HCT116 (cell line): Measurements from ENCODE around the gene NINJ1. TPM values are rescaled to one million over a fixed set of nuclear protein-coding genes. Genes with fewer than 3 reads are reported as not detected.

Experiments
- ATAC-seq: fragments of 200-7000 bp; cut with Tn5 transposase; 2 replicates; pipeline ENCODE4 v1.9.1; 2020; ENCODE audit warnings: mild to moderate bottlenecking, moderate library complexity
- BruUV-seq: library from RNA; stranded (reverse); fragments of 400-500 nt; replicated peaks from 2 replicates; lab custom pipeline; 2021; lab: Mats Ljungman, UMichigan
- CTCF ChIA-PET: fragments of 300-600 bp; sonication (Branson Sonifier 250); formaldehyde crosslinking; loops from one replicate; lab custom pipeline; 2021; ENCODE audit warnings: antibody characterized with exemption; lab: Charles Lee
- POLR2A ChIA-PET: fragments of 300-600, 350-600 bp; sonication (Branson Sonifier 250); formaldehyde crosslinking; loops from one replicate; lab custom pipeline; 2021; ENCODE audit warnings: antibody characterized with exemption; lab: Charles Lee
- RAD21 ChIA-PET, 2 experiments: fragments of 300-600 bp; sonication (Branson Sonifier 250); formaldehyde crosslinking; loops; one replicate each; lab custom pipeline; 2023; ENCODE audit warnings: low total read pairs in 2 of 2; ENCODE audit not compliant: uncharacterized antibody in 2 of 2, unreplicated experiment in 2 of 2, low non-redundant PET in 1 of 2; lab: Charles Lee
- DNase-seq: peaks from one replicate; pipeline ENCODE4 v3.0.0-alpha.2; 2010; ENCODE audit warnings: low read depth, low spot score
- H2AFZ ChIP-seq: fragments of 200-600 bp; shearing (Covaris generic), sonication (generic); 2 replicates; pipeline ENCODE4 v1.6.1; 2017; ENCODE audit warnings: low read depth, mixed run types, mixed read lengths, antibody characterized with exemption, low read length; ENCODE audit not compliant: poor library complexity, severe bottlenecking
- H3K27ac ChIP-seq: 2 replicates; pipeline ENCODE4 v1.5.1; 2012; ENCODE audit warnings: low read depth, low read length
- H3K27me3 ChIP-seq: fragments of 200-600 bp; sonication (generic); 2 replicates; pipeline ENCODE4 v1.6.1; 2016; ENCODE audit warnings: mixed run types, low read length, mixed read lengths; ENCODE audit not compliant: insufficient read depth
- H3K36me3 ChIP-seq, 2 experiments: fragments of 200-500 bp in 1 of 2; fragments of 200-600 bp in 1 of 2; sonication (Bioruptor generic) in 1 of 2; sonication (generic) in 1 of 2; 2 replicates each; pipeline versions ENCODE4 v1.5.1 to v1.6.1; 2014 to 2016; ENCODE audit warnings: low read length in 2 of 2, inconsistent platforms in 1 of 2, mixed read lengths in 1 of 2, mixed run types in 1 of 2; ENCODE audit not compliant: insufficient read depth in 2 of 2, control insufficient read depth in 1 of 2
- H3K4me1 ChIP-seq, 2 experiments: fragments of 200-600 bp in 1 of 2; sonication (generic) in 1 of 2; 2 replicates each; pipeline versions ENCODE4 v1.5.1 to v1.6.1; 2012 to 2017; ENCODE audit warnings: low read length in 2 of 2, inconsistent platforms in 1 of 2, mild to moderate bottlenecking in 1 of 2, mixed read lengths in 1 of 2, mixed run types in 1 of 2, moderate library complexity in 1 of 2; ENCODE audit not compliant: insufficient read depth in 2 of 2, control insufficient read depth in 1 of 2
- H3K4me2 ChIP-seq: fragments of 200-600 bp; sonication (generic); 2 replicates; pipeline ENCODE4 v1.6.1; 2017; ENCODE audit warnings: mixed run types, low read length, mixed read lengths
- H3K4me3 ChIP-seq, 2 experiments: fragments of 200-600 bp in 1 of 2; sonication (generic) in 1 of 2; replicated peaks in 1 of 2; 2 replicates each; pipeline ENCODE4 v1.5.1; 2011 to 2016; ENCODE audit warnings: low read length in 2 of 2, control low read depth in 1 of 2, low read depth in 1 of 2, mild to moderate bottlenecking in 1 of 2, mixed read lengths in 1 of 2, mixed run types in 1 of 2
- H3K79me2 ChIP-seq: fragments of 200-600 bp; sonication (generic); 2 replicates; pipeline ENCODE4 v1.6.1; 2017; ENCODE audit warnings: mild to moderate bottlenecking, mixed run types, low read length, moderate library complexity, mixed read lengths; ENCODE audit not compliant: insufficient read depth
- H3K9ac ChIP-seq: fragments of 200-600 bp; sonication (generic); 2 replicates; pipeline ENCODE4 v1.6.1; 2016; ENCODE audit warnings: low read length, mixed read lengths
- H3K9me2 ChIP-seq: fragments of 200-600 bp; sonication (generic), shearing (Covaris generic); 2 replicates; pipeline ENCODE4 v1.6.1; 2017; ENCODE audit warnings: mixed run types, mild to moderate bottlenecking, moderate library complexity; ENCODE audit not compliant: insufficient read depth
- H3K9me3 ChIP-seq, 2 experiments: fragments of 200-500 bp in 1 of 2; fragments of 200-600 bp in 1 of 2; sonication (Bioruptor generic) in 1 of 2; sonication (generic) in 1 of 2; 2 replicates each; pipeline ENCODE4 v1.6.1; 2014 to 2017; ENCODE audit warnings: low read length in 2 of 2, mixed read lengths in 2 of 2, inconsistent platforms in 1 of 2, low read depth in 1 of 2, mild to moderate bottlenecking in 1 of 2, mixed run types in 1 of 2, moderate library complexity in 1 of 2; ENCODE audit not compliant: control insufficient read depth in 1 of 2, insufficient read depth in 1 of 2
- H4K20me1 ChIP-seq: fragments of 200-600 bp; sonication (generic), shearing (Covaris generic); 2 replicates; pipeline ENCODE4 v1.6.1; 2017; ENCODE audit warnings: mixed run types, mild to moderate bottlenecking, moderate library complexity; ENCODE audit not compliant: insufficient read depth
- ATF3 ChIP-seq: IDR thresholded peaks from 2 replicates; pipeline ENCODE4 v1.6.1; 2012
- CTCF ChIP-seq, 3 experiments: fragments of 200-600 bp in 1 of 3; sonication (generic) in 1 of 3; IDR thresholded peaks in 2 of 3; conservative IDR thresholded peaks in 1 of 3; 2 replicates each; pipeline ENCODE4 v1.5.1; 2012 to 2017; ENCODE audit warnings: low read depth in 2 of 3, low read length in 2 of 3, antibody characterized with exemption in 1 of 3, borderline replicate concordance in 1 of 3, control low read depth in 1 of 3, mild to moderate bottlenecking in 1 of 3, mixed read lengths in 1 of 3, mixed run types in 1 of 3, moderate library complexity in 1 of 3; ENCODE audit not compliant: insufficient read depth in 1 of 3
- EGR1 ChIP-seq: IDR thresholded peaks from 2 replicates; pipeline ENCODE4 v1.6.1; 2012; ENCODE audit warnings: low read depth
- EZH2 ChIP-seq: fragments of 200-600 bp; sonication (generic); IDR thresholded peaks from 2 replicates; pipeline ENCODE4 v1.6.1; 2017; ENCODE audit warnings: antibody characterized with exemption, mixed run types
- FOSL1 ChIP-seq: IDR thresholded peaks from 2 replicates; pipeline ENCODE4 v1.6.1; 2012; ENCODE audit warnings: low read depth
- POLR2AphosphoS5 ChIP-seq: IDR thresholded peaks from 2 replicates; pipeline ENCODE4 v1.6.1; 2011; ENCODE audit warnings: mild to moderate bottlenecking, low read depth, low read length, moderate library complexity
- SIN3A ChIP-seq: IDR thresholded peaks from 2 replicates; pipeline ENCODE4 v1.6.1; 2012; ENCODE audit warnings: low read depth
- SP1 ChIP-seq: IDR thresholded peaks from 2 replicates; pipeline ENCODE4 v1.6.1; 2012; ENCODE audit warnings: low read depth
- SRF ChIP-seq: IDR thresholded peaks from 2 replicates; pipeline ENCODE4 v1.6.1; 2012; ENCODE audit warnings: low read depth
- TCF7L2 ChIP-seq: IDR thresholded peaks from 2 replicates; pipeline ENCODE4 v1.7.0; 2011; ENCODE audit warnings: borderline replicate concordance, inconsistent platforms; ENCODE audit not compliant: insufficient read depth, insufficient read length; ENCODE audit errors: extremely low read depth
- ZNF274 ChIP-seq: fragments of 200-500 bp; sonication (Bioruptor generic); IDR thresholded peaks from 2 replicates; pipeline ENCODE4 v1.6.1; 2014; ENCODE audit warnings: mild to moderate bottlenecking, low read depth, low read length, inconsistent platforms
- intact Hi-C: fragments of 100-400 bp; cut with micrococcal nuclease; formaldehyde crosslinking; loops from 2 replicates; pipeline ENCODE4 v1.10.0; 2022
- total RNA-seq: library from RNA; stranded (reverse); gene quantifications from one replicate; pipeline ENCODE4 v1.2.1, GENCODE V29; 2021; ENCODE audit not compliant: unreplicated experiment
- TF ChIP-seq, protein P1 (sequence below): IDR thresholded peaks from 2 replicates; pipeline ENCODE4 v1.6.1; 2012
- TF ChIP-seq, protein P2 (sequence below): IDR thresholded peaks from 2 replicates; pipeline ENCODE4 v1.6.1; 2011; ENCODE audit warnings: mild to moderate bottlenecking, low read length, moderate library complexity; ENCODE audit not compliant: insufficient replicate concordance; ENCODE audit errors: extremely low read depth

The NINJ1 gene
- total RNA-seq, 1 experiment from 2014 or later = 34.4 TPM

GRCh38 chr9:93112864-93113389 is 21.1 kb downstream of the NINJ1 start:
- TF ChIP-seq POLR2AphosphoS5 = no peak
- TF ChIP-seq SRF = no peak
- TF ChIP-seq TCF7L2 = no peak
- no peak for TF ChIP-seq EZH2
- no peak for TF ChIP-seq FOSL1
- TF ChIP-seq ATF3 = no peak
- no peak for TF ChIP-seq CTCF (IDR thresholded peaks at IDR 0.05 in 2 of 3, conservative IDR thresholded peaks at IDR 0.05 in 1 of 3; ENCODE audit: borderline replicate concordance in 1 of 3, insufficient read depth in 1 of 3, low read depth in 2 of 3, low read length in 2 of 3)
- TF ChIP-seq, protein P1, sequence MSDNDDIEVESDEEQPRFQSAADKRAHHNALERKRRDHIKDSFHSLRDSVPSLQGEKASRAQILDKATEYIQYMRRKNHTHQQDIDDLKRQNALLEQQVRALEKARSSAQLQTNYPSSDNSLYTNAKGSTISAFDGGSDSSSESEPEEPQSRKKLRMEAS = no peak
- TF ChIP-seq SP1 = no peak
- TF ChIP-seq, protein P2, sequence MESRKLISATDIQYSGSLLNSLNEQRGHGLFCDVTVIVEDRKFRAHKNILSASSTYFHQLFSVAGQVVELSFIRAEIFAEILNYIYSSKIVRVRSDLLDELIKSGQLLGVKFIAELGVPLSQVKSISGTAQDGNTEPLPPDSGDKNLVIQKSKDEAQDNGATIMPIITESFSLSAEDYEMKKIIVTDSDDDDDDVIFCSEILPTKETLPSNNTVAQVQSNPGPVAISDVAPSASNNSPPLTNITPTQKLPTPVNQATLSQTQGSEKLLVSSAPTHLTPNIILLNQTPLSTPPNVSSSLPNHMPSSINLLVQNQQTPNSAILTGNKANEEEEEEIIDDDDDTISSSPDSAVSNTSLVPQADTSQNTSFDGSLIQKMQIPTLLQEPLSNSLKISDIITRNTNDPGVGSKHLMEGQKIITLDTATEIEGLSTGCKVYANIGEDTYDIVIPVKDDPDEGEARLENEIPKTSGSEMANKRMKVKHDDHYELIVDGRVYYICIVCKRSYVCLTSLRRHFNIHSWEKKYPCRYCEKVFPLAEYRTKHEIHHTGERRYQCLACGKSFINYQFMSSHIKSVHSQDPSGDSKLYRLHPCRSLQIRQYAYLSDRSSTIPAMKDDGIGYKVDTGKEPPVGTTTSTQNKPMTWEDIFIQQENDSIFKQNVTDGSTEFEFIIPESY = no peak
- TF ChIP-seq SIN3A = no peak
- no peak for TF ChIP-seq ZNF274
- TF ChIP-seq EGR1 = no peak
- ChIA-PET POLR2A (no interaction called here), CTCF (no interaction called here), RAD21 (no interaction called here)
- Histone ChIP-seq H2AFZ (no peak overlapping the region), H3K27ac (no peak overlapping the region), H3K4me1 (peaks cover 0 to 16% of the 10 kb centered on the region in 2 experiments; a peak in 2 of 4 replicates), H3K79me2 (peaks cover 4% of the 10 kb centered on the region; the same call in 1 of the 2 replicates), H3K36me3 (peaks cover 3 to 4% of the 10 kb centered on the region in 2 experiments; a peak in 3 of 4 replicates), H4K20me1 (no peaks in the 10 kb centered on the region), H3K9ac (no peak overlapping the region), H3K4me2 (no peak overlapping the region), H3K9me2 (no peaks in the 10 kb centered on the region), H3K4me3 (no peak overlapping the region), H3K9me3 (no peaks in the 10 kb centered on the region), H3K27me3 (no peaks in the 10 kb centered on the region)
- no TSS peak for BruUV-seq
- ATAC-seq (no peak), DNase-seq (no peak)
- intact Hi-C loops = no loop called here
